GM18873 (cell line): ENCODE measurements around the gene CENPO.

Experiments
- ATAC-seq: cut with Tn5 transposase; IDR thresholded peaks from one replicate; pipeline ENCODE4 v1.9.1; 2021; ENCODE audit warnings: mild to moderate bottlenecking, moderate library complexity, moderate number of reproducible peaks; ENCODE audit not compliant: unreplicated experiment, low FRiP score

CENPO gene

DNA sequence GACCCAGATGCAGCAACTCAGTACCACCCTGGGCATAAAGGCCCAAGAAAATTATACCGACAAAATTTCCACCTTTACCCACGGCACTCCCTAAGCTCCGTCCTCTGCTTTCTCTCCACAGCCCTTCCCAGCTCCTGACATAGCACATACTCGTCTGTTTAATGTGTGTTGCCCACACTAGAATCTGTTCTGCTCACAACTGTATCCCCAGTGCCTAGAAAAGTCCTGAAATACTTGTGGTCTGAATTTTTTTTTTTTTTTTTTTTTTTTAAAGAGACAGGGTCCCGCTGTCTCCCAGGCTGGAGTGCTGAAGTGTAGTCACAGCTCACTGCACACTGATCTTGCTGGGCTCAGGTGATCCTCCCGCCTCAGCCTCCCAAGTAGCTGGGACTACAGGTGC is 64.5 kb downstream of the CENPO start:
- ATAC-seq, result no peak

DNA sequence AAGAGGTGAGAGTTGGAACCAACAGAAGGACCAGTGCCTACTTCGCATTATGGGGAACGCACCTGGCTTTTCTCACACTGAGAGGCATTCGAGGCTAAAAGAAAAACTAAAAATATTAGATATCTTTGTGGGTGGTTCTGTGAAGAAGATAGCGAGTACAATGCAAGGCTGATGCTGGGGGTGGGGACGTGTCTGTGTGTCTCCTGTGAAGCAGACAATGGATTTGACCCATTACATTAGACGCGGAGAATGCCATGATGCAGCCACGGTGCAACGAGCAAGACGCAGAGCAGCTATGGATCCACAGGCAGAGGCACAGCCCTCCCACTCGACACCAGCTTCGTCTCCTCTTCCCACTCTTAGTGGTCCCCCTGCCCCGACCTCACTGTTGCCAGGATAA is 65.8 kb downstream of the CENPO start:
- no peak for ATAC-seq

DNA sequence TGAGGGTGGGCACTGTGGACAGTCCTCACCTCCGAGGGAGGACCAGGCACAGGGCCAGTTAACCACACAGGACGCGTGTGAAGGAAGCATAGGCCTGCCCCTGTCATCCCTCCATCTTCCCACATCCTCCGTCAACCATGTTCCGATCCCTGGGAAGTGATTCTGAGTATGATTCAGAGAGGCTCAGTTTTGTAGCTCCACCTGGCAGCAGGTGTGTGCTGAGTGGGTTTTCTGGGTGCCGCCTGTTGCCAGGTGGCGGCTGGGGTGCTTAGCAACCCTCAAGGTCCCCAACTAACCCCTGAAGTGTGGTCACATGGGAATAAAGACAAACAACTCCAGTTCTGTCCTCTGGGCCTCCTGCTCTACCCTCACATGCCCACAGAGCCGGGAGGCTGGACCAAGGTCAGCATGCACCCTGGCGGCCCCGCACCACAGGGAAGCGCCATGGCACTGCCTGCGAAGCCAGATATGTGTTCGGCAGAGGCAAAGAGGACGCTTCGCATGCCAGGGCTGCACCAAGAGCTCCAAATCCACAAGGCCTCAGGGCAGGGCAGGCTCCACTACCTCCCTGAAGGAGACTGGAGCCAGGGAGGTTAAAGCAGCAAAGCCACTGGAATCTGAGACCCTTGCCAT is 66.9 kb downstream of the CENPO start:
- ATAC-seq, result no peak

DNA sequence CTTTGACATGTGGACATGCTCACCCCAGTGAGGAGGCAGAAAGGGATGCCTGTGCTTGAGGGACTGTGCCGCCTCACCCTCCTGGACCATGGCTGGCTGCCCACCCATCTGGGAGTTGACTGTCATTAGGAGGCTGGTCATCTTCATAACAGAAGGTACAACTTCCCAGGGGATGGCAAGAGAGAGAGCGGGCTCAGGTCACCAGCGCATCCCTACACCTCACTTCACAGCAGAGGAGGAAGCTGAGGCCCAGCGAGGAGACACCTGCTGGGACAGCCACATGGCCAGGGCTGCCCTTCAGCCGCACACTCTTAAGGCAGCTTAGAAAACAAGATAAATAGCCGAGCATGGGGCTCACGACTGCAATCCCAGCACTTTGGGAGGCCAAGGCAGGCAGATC is 67.4 kb downstream of the CENPO start:
- no peak for ATAC-seq

- no peak for ATAC-seq
Observed at GRCh38 chr2:24861500-24861899, 68.3 kb downstream of the CENPO start.

DNA sequence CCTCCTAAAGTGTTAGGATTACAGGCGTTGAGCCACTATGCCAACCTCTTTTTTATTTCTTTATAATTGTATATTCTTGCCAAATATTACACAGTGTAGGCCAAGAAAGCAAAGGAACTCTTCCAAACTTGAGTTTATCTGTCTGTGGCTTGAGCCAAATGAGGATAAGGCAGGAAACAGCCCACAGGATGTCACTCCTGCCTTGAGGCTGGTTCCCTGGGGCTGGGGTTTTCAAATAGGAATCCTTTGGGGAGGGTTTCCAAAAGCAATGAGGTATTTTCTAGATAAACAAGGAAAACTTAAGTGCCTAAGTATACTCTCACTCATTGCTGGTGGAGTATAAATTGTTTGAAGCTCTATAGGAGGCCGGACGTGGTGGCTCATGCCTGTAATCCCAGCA is 70.4 kb downstream of the CENPO start:
- no peak for ATAC-seq

GRCh38 chr2:24866946-24867345 is 73.7 kb downstream of the CENPO start:
- ATAC-seq, result no peak

- no peak for ATAC-seq
Observed at GRCh38 chr2:24870440-24870839, 77.2 kb downstream of the CENPO start.

- ATAC-seq, result no peak
Observed at GRCh38 chr2:24870891-24871705, 77.9 kb downstream of the CENPO start.

- ATAC-seq, result no peak
Observed at GRCh38 chr2:24871852-24872333, 78.7 kb downstream of the CENPO start.
